ENCODE data around the gene OR7C1. TPM values are rescaled to one million over a fixed set of nuclear protein-coding genes. Genes with fewer than 3 reads are reported as not detected.

The OR7C1 gene
- polyA plus RNA-seq, 1 of the 3 experiments (the other 2 are of a cell fraction) = not detected

- Histone ChIP-seq H2AFZ (ENCODE audit: low read depth) (no peak overlapping the region), H3K4me2 (no peak overlapping the region), H3K9me3 (no peaks in the 10 kb centered on the region), H3K27ac (ENCODE audit: low read depth in 2 of 2, low read length in 1 of 2) (no peak overlapping the region), H3K4me3 (ENCODE audit: low read depth in 2 of 2, low read length in 1 of 2) (no peak overlapping the region), H3K27me3 (ENCODE audit: insufficient read depth) (peaks cover 22% of the 10 kb centered on the region; the same call in 1 of the 2 replicates), H3K4me1 (ENCODE audit: control insufficient read depth in 1 of 2, insufficient read depth in 2 of 2, low read depth in 1 of 2, low read length in 1 of 2) (no peaks in the 10 kb centered on the region), H3K9me2 (no peaks in the 10 kb centered on the region), H3K36me3 (replicated peaks in 1 of 2; ENCODE audit: control insufficient read depth in 1 of 2, insufficient read depth in 2 of 2, low read length in 1 of 2) (no peaks in the 10 kb centered on the region), H3F3A (replicated peaks; ENCODE audit: insufficient read depth) (no peaks in the 10 kb centered on the region), H3K9ac (no peak overlapping the region), H3K79me2 (ENCODE audit: insufficient read depth) (no peaks in the 10 kb centered on the region), H4K20me1 (ENCODE audit: insufficient read depth) (no peaks in the 10 kb centered on the region)
- ChIA-PET CTCF (no interaction called here), POLR2A (no interaction called here)
- TF ChIP-seq TEAD4 (IDR thresholded peaks at IDR 0.05; ENCODE audit: borderline replicate concordance, insufficient read depth) (no peak), TCF12 (IDR thresholded peaks at IDR 0.05) (no peak), RCOR1 (IDR thresholded peaks at IDR 0.05; ENCODE audit: low read length) (no peak), ZBTB33 (IDR thresholded peaks at IDR 0.05; ENCODE audit: borderline replicate concordance, low read depth) (no peak), YY1 (IDR thresholded peaks at IDR 0.05; ENCODE audit: low read depth) (no peak), POLR2AphosphoS5 (IDR thresholded peaks at IDR 0.05; ENCODE audit: low read depth, low read length) (no peak), MXI1 (IDR thresholded peaks at IDR 0.05; ENCODE audit: low read depth, low read length) (no peak), GABPA (IDR thresholded peaks at IDR 0.05; ENCODE audit: low read depth) (no peak)
- 4% methylated on average over 2 of the region's 2 CpGs for WGBS (ENCODE audit: low lambda C conversion rate)
- no peak for DNase-seq
Measured at GRCh38 chr19:14814982-14815652, 19.9 kb downstream of the OR7C1 start.

DNA sequence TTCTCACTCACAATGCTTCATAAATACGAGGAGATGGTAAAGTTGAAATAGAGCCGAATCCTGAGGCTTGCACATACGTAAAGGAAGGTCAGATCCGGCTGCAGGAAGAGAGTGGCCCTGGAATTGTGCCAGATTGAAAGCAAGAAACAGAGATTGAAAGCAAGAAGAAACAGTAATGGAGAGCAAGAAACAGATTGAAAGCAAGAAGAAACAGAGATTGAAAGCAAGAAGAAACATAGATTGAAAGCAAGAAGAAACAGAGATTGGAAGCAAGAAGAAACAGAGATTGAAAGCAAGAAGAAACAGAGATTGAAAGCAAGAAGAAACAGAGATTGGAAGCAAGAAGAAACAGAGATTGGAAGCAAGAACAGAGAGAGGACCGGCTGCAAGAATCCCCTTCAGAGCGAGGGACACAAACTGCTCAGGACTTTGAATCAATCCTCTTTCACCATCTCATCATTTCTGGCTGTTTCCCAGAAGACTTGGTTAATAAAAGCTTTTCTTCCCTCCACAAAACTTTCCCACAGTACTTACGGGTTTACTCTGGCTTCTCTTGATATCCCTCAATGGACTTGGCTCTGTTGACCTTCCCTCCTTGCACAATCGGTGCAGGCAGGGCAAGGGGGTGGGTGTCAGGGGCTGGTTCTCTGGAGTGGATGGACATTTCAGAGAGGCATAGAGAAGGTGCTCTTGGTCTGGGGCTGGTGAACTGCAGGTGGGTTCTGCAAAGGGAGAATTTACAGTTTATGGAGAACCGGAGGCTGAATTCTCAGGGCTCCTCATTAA is 25.5 kb downstream of the OR7C1 start:
- H3K4me1 ChIP-seq (ENCODE audit: control insufficient read depth in 1 of 2, insufficient read depth in 2 of 2, low read depth in 1 of 2, low read length in 1 of 2) = no peaks in the 10 kb centered on the region
- CTCF ChIA-PET = no interaction called here
- no peak for DNase-seq
- H4K20me1 ChIP-seq (ENCODE audit: insufficient read depth) = no peaks in the 10 kb centered on the region
- H3K9me2 ChIP-seq = no peaks in the 10 kb centered on the region
- H3K4me2 ChIP-seq = no peak overlapping the region
- H3K9ac ChIP-seq = no peak overlapping the region
- H2AFZ ChIP-seq (ENCODE audit: low read depth) = no peak overlapping the region
- TF ChIP-seq RAD21 (IDR thresholded peaks at IDR 0.05; ENCODE audit: low read length) = no peak
- TF ChIP-seq USF2 (IDR thresholded peaks at IDR 0.05; ENCODE audit: borderline replicate concordance, low read depth, low read length) = no peak
- TF ChIP-seq, protein P1, sequence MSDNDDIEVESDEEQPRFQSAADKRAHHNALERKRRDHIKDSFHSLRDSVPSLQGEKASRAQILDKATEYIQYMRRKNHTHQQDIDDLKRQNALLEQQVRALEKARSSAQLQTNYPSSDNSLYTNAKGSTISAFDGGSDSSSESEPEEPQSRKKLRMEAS (IDR thresholded peaks at IDR 0.05; ENCODE audit: low read depth) = no peak
- no peak for TF ChIP-seq TCF12 (IDR thresholded peaks at IDR 0.05)
- TF ChIP-seq RFX5 (IDR thresholded peaks at IDR 0.05; ENCODE audit: low read length) = no peak
- no peaks in the 10 kb centered on the region for H3K9me3 ChIP-seq
- peaks cover 33% of the 10 kb centered on the region; the same call in 1 of the 2 replicates for H3K27me3 ChIP-seq (ENCODE audit: insufficient read depth)
- no peak overlapping the region for H3K27ac ChIP-seq (ENCODE audit: low read depth in 2 of 2, low read length in 1 of 2)
- POLR2A ChIA-PET = no interaction called here
- WGBS (ENCODE audit: low lambda C conversion rate) = 3% methylated on average over 9 of the region's 9 CpGs
- no peak overlapping the region for H3K4me3 ChIP-seq (ENCODE audit: low read depth in 2 of 2, low read length in 1 of 2)
- no peaks in the 10 kb centered on the region for H3F3A ChIP-seq (replicated peaks; ENCODE audit: insufficient read depth)
- no peaks in the 10 kb centered on the region for H3K36me3 ChIP-seq (replicated peaks in 1 of 2; ENCODE audit: control insufficient read depth in 1 of 2, insufficient read depth in 2 of 2, low read length in 1 of 2)
- no peaks in the 10 kb centered on the region for H3K79me2 ChIP-seq (ENCODE audit: insufficient read depth)
